Liver (tissue), 9 donors: ENCODE results near the gene CTNS. TPM values are rescaled to one million over a fixed set of nuclear protein-coding genes. Genes with fewer than 3 reads are reported as not detected.

Experiments
- DNase-seq: peaks from one replicate; pipeline ENCODE4 v3.0.0-alpha.2; 2017; ENCODE audit warnings: low spot score
- H3K27ac ChIP-seq, 2 donors: one replicate each; pipeline ENCODE4 v1.7.0; 2013; ENCODE audit warnings: inconsistent platforms in 2 of 2, low read length in 2 of 2, control low read depth in 1 of 2, low read depth in 1 of 2, mild to moderate bottlenecking in 1 of 2
- H3K27me3 ChIP-seq, 4 donors: one replicate each; pipeline versions ENCODE4 v1.6.1 to v1.7.0; 2013; ENCODE audit warnings: low read length in 3 of 4, inconsistent platforms in 1 of 4, mild to moderate bottlenecking in 1 of 4, moderate library complexity in 1 of 4; ENCODE audit not compliant: control insufficient read depth in 4 of 4, insufficient read depth in 4 of 4
- H3K36me3 ChIP-seq, 4 donors: one replicate each; pipeline versions ENCODE4 v1.6.1 to v1.7.0; 2013; ENCODE audit warnings: low read length in 3 of 4, mild to moderate bottlenecking in 3 of 4, low read depth in 1 of 4, moderate library complexity in 1 of 4; ENCODE audit not compliant: control insufficient read depth in 4 of 4, insufficient read depth in 3 of 4
- H3K4me1 ChIP-seq, 4 donors: one replicate each; pipeline versions ENCODE4 v1.6.1 to v1.7.0; 2013; ENCODE audit warnings: low read length in 3 of 4, mild to moderate bottlenecking in 3 of 4, moderate library complexity in 1 of 4; ENCODE audit not compliant: control insufficient read depth in 4 of 4, insufficient read depth in 4 of 4
- H3K4me3 ChIP-seq, 3 donors: one replicate each; pipeline versions ENCODE4 v1.6.1 to v1.7.0; 2013; ENCODE audit warnings: low read length in 3 of 3, control low read depth in 1 of 3, low read depth in 1 of 3, mild to moderate bottlenecking in 1 of 3
- H3K9ac ChIP-seq, 2 donors: one replicate each; pipeline ENCODE4 v1.7.0; 2013; ENCODE audit warnings: low read length in 2 of 2, mild to moderate bottlenecking in 2 of 2, moderate library complexity in 2 of 2, control low read depth in 1 of 2, low read depth in 1 of 2
- H3K9me3 ChIP-seq, 4 donors: one replicate each; pipeline versions ENCODE4 v1.6.1 to v1.7.0; 2013; ENCODE audit warnings: low read length in 3 of 4; ENCODE audit not compliant: control insufficient read depth in 4 of 4
- EGR1 ChIP-seq, 2 donors: IDR thresholded peaks; 2 replicates each; pipeline ENCODE4 v1.6.1; 2016 to 2018; ENCODE audit warnings: antibody characterized with exemption in 2 of 2, low read depth in 2 of 2
- FOXA1 ChIP-seq: IDR thresholded peaks from 2 replicates; pipeline ENCODE4 v1.6.1; 2016; ENCODE audit warnings: antibody characterized with exemption
- FOXA2 ChIP-seq: IDR thresholded peaks from 2 replicates; pipeline ENCODE4 v1.6.1; 2016; ENCODE audit warnings: antibody characterized with exemption
- GABPA ChIP-seq, 2 donors: IDR thresholded peaks in 1 of 2; conservative IDR thresholded peaks in 1 of 2; 2 replicates each; pipeline ENCODE4 v1.6.1; 2016; ENCODE audit warnings: antibody characterized with exemption in 2 of 2, mild to moderate bottlenecking in 1 of 2, moderate library complexity in 1 of 2
- HNF4A ChIP-seq, 2 donors: conservative IDR thresholded peaks; 2 replicates each; pipeline ENCODE4 v1.6.1; 2016; ENCODE audit warnings: antibody characterized with exemption in 2 of 2, mild to moderate bottlenecking in 2 of 2
- HNF4G ChIP-seq: IDR thresholded peaks from 2 replicates; pipeline ENCODE4 v1.6.1; 2016; ENCODE audit warnings: antibody characterized with exemption
- JUND ChIP-seq, 2 donors: IDR thresholded peaks; 2 replicates each; pipeline ENCODE4 v1.6.1; 2016; ENCODE audit warnings: antibody characterized with exemption in 2 of 2
- NR2F2 ChIP-seq: IDR thresholded peaks from 2 replicates; pipeline ENCODE4 v1.6.1; 2016; ENCODE audit warnings: antibody characterized with exemption
- RAD21 ChIP-seq, 2 donors: IDR thresholded peaks; 2 replicates each; pipeline ENCODE4 v1.6.1; 2016; ENCODE audit warnings: antibody characterized with exemption in 2 of 2, mild to moderate bottlenecking in 2 of 2
- RXRA ChIP-seq, 2 donors: IDR thresholded peaks; 2 replicates each; pipeline ENCODE4 v1.6.1; 2017 to 2018; ENCODE audit warnings: antibody characterized with exemption in 2 of 2, mild to moderate bottlenecking in 1 of 2
- SP1 ChIP-seq: IDR thresholded peaks from 2 replicates; pipeline ENCODE4 v1.6.1; 2018; ENCODE audit warnings: antibody characterized with exemption, mild to moderate bottlenecking
- TAF1 ChIP-seq: conservative IDR thresholded peaks from 2 replicates; pipeline ENCODE4 v1.6.1; 2016; ENCODE audit warnings: antibody characterized with exemption, mild to moderate bottlenecking
- YY1 ChIP-seq: IDR thresholded peaks from 2 replicates; pipeline ENCODE4 v1.6.1; 2016; ENCODE audit warnings: antibody characterized with exemption, mild to moderate bottlenecking
- WGBS: extraction: QIAGEN DNeasy Blood & Tissue Kit; methylation state at CpG from one replicate; pipeline ENCODE4 v1.1.7; 2013; 5-methylcytosine and 5-hydroxymethylcytosine counted together
- polyA plus RNA-seq, 2 donors: library from polyadenylated mRNA; stranded (reverse) in 1 of 2; unstranded in 1 of 2; fragments of 200-250 nt in 1 of 2; fragments of >200 nt in 1 of 2; fragmentation: Nextera tagmentation in 1 of 2; extraction: Ambion mirVana in 1 of 2; gene quantifications; one replicate each; pipeline versions ENCODE4 v1.2.1 to v1.2.3, GENCODE V29; 2013 to 2015
- total RNA-seq, 2 donors: library from RNA; depleted of rRNA; stranded (reverse); fragments of >200 nt; gene quantifications; one replicate each; pipeline ENCODE4 v1.2.3, GENCODE V29; 2014
- TF ChIP-seq, protein P1 (sequence below): fragments of 150-350 bp; IDR thresholded peaks from 2 replicates; pipeline ENCODE4 v1.5.1; 2017; ENCODE audit warnings: improper control_type of control experiment, low read depth, low read length; ENCODE audit not compliant: missing input control
- TF ChIP-seq, protein P2 (sequence below): IDR thresholded peaks from 2 replicates; pipeline ENCODE4 v1.6.1; 2016; ENCODE audit warnings: antibody characterized with exemption
- TF ChIP-seq, protein P3 (sequence below): IDR thresholded peaks from 2 replicates; pipeline ENCODE4 v1.6.1; 2016; ENCODE audit warnings: antibody characterized with exemption
- TF ChIP-seq, protein P4 (sequence below): IDR thresholded peaks from 2 replicates; pipeline ENCODE4 v1.6.1; 2016; ENCODE audit warnings: antibody characterized with exemption, mild to moderate bottlenecking
- TF ChIP-seq, protein P5 (sequence below): IDR thresholded peaks from 2 replicates; pipeline ENCODE4 v1.6.1; 2016; ENCODE audit warnings: antibody characterized with exemption
- donor health status: healthy.
- donor health status: healthy.
- donor health status: healthy.
- donor health status: healthy.
- donor health status: healthy.

Gene CTNS
- total and polyA plus RNA-seq, 4 donors, result 6.6 to 15.3 (median 9.6) TPM

DNA sequence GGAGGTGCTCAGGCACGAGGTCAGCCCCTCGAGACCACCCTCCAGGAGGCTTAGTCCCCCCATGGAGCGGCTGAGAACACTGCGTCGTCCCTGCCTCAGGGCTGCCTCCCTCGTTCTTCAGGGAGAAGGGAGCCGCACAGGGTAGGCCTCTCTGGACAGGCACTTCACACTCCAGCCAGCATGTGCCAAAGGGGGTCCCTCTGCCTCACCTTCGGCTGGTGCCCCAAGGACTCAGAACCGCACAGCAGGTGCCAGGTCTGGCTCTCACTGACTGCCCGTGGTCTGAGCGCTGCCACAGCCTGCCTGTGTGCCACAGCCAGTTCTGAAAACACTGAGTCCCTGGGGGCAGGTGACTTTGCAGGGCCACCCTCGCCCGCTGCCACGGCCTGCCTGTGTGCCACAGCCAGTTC, 52.3 kb downstream of the CTNS start:
- no peak for DNase-seq
- no peak overlapping the region for H3K4me3 ChIP-seq
- H3K27me3 ChIP-seq, result no peaks in the 10 kb centered on the region
- WGBS, result 81% methylated on average over 14 of the region's 14 CpGs
- H3K27ac ChIP-seq, result no peak overlapping the region
- H3K36me3 ChIP-seq, result no peaks in the 10 kb centered on the region
- no peaks in the 10 kb centered on the region for H3K9me3 ChIP-seq
- TF ChIP-seq YY1, result no peak
- no peak for TF ChIP-seq SP1
- TF ChIP-seq TAF1, result no peak
- TF ChIP-seq NR2F2, result no peak
- TF ChIP-seq FOXA1, result no peak
- TF ChIP-seq, protein P1, sequence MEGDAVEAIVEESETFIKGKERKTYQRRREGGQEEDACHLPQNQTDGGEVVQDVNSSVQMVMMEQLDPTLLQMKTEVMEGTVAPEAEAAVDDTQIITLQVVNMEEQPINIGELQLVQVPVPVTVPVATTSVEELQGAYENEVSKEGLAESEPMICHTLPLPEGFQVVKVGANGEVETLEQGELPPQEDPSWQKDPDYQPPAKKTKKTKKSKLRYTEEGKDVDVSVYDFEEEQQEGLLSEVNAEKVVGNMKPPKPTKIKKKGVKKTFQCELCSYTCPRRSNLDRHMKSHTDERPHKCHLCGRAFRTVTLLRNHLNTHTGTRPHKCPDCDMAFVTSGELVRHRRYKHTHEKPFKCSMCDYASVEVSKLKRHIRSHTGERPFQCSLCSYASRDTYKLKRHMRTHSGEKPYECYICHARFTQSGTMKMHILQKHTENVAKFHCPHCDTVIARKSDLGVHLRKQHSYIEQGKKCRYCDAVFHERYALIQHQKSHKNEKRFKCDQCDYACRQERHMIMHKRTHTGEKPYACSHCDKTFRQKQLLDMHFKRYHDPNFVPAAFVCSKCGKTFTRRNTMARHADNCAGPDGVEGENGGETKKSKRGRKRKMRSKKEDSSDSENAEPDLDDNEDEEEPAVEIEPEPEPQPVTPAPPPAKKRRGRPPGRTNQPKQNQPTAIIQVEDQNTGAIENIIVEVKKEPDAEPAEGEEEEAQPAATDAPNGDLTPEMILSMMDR, result no peak
- H3K9ac ChIP-seq, result no peak overlapping the region
- H3K4me1 ChIP-seq, result no peaks in the 10 kb centered on the region

DNA sequence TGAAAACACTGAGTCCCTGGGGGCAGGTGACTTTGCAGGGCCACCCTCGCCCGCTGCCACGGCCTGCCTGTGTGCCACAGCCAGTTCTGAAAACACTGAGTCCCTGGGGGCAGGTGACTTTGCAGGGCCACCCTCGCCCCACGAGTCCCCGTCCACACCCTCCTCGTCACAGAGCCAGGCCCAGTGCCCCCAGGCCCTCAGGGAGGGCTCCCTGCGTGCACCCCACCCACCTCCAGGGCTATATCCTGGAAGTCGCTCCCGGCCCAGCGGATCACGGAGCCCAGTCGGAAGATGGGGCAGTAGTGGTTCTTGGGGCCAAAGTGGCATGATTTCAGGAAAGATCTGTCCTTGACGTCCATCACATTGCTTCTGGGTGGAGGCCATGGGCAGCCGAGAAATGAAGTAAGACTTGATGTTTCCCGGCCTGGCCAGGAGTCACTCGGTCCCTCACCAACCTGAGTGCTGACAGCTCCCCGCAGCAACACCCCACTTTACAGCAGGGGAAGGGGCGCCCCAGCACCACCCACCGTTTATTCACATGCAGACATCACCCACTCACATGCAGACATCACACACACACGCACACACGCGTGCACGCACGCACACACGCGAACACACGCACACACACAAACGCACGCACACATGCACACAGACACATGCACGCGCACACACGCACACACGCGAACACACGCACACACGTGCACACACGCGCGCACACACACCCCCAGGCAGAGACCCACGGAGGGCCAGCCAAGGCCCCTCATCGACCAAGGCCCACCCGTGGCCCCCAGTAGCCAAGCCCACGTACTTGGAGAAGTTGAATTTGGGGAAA, 52.9 kb downstream of the CTNS start:
- H3K4me3 ChIP-seq, result no peak overlapping the region
- H3K27ac ChIP-seq, result no peak overlapping the region
- 90% methylated on average over 44 of the region's 44 CpGs for WGBS
- no peaks in the 10 kb centered on the region for H3K4me1 ChIP-seq
- H3K27me3 ChIP-seq, result no peaks in the 10 kb centered on the region
- H3K36me3 ChIP-seq, result no peaks in the 10 kb centered on the region
- H3K9me3 ChIP-seq, result no peaks in the 10 kb centered on the region
- H3K9ac ChIP-seq, result no peak overlapping the region
- no peak for DNase-seq
- TF ChIP-seq NR2F2 (no peak), TAF1 (no peak), FOXA1 (no peak), HNF4G (no peak), SP1 (no peak), RXRA (IDR thresholded peaks at IDR 0.05) (no peak), JUND (IDR thresholded peaks at IDR 0.05) (no peak), FOXA2 (no peak), YY1 (no peak), EGR1 (IDR thresholded peaks at IDR 0.05; ENCODE audit: low read depth in 2 of 2) (no peak), GABPA (IDR thresholded peaks at IDR 0.05 in 1 of 2, conservative IDR thresholded peaks at IDR 0.05 in 1 of 2) (no peak), RAD21 (IDR thresholded peaks at IDR 0.05) (no peak), HNF4A (conservative IDR thresholded peaks at IDR 0.05) (no peak)
- TF ChIP-seq, protein P2, sequence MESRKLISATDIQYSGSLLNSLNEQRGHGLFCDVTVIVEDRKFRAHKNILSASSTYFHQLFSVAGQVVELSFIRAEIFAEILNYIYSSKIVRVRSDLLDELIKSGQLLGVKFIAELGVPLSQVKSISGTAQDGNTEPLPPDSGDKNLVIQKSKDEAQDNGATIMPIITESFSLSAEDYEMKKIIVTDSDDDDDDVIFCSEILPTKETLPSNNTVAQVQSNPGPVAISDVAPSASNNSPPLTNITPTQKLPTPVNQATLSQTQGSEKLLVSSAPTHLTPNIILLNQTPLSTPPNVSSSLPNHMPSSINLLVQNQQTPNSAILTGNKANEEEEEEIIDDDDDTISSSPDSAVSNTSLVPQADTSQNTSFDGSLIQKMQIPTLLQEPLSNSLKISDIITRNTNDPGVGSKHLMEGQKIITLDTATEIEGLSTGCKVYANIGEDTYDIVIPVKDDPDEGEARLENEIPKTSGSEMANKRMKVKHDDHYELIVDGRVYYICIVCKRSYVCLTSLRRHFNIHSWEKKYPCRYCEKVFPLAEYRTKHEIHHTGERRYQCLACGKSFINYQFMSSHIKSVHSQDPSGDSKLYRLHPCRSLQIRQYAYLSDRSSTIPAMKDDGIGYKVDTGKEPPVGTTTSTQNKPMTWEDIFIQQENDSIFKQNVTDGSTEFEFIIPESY, result no peak
- TF ChIP-seq, protein P3, sequence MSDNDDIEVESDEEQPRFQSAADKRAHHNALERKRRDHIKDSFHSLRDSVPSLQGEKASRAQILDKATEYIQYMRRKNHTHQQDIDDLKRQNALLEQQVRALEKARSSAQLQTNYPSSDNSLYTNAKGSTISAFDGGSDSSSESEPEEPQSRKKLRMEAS, result no peak
- TF ChIP-seq, protein P4, sequence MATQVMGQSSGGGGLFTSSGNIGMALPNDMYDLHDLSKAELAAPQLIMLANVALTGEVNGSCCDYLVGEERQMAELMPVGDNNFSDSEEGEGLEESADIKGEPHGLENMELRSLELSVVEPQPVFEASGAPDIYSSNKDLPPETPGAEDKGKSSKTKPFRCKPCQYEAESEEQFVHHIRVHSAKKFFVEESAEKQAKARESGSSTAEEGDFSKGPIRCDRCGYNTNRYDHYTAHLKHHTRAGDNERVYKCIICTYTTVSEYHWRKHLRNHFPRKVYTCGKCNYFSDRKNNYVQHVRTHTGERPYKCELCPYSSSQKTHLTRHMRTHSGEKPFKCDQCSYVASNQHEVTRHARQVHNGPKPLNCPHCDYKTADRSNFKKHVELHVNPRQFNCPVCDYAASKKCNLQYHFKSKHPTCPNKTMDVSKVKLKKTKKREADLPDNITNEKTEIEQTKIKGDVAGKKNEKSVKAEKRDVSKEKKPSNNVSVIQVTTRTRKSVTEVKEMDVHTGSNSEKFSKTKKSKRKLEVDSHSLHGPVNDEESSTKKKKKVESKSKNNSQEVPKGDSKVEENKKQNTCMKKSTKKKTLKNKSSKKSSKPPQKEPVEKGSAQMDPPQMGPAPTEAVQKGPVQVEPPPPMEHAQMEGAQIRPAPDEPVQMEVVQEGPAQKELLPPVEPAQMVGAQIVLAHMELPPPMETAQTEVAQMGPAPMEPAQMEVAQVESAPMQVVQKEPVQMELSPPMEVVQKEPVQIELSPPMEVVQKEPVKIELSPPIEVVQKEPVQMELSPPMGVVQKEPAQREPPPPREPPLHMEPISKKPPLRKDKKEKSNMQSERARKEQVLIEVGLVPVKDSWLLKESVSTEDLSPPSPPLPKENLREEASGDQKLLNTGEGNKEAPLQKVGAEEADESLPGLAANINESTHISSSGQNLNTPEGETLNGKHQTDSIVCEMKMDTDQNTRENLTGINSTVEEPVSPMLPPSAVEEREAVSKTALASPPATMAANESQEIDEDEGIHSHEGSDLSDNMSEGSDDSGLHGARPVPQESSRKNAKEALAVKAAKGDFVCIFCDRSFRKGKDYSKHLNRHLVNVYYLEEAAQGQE, result no peak
- TF ChIP-seq, protein P1, result no peak
- TF ChIP-seq, protein P5, sequence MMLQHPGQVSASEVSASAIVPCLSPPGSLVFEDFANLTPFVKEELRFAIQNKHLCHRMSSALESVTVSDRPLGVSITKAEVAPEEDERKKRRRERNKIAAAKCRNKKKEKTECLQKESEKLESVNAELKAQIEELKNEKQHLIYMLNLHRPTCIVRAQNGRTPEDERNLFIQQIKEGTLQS, result no peak
